Measurements from ENCODE around the gene ABCA13.
"Not testable (repeated sequence)": the region's sequence is repeated elsewhere in the genome, so short reads cannot be mapped to it uniquely, and the experiment has no call there.

The ABCA13 gene

GRCh38 chr7:48171202-48171601 is at the start of gene ABCA13:
Gene ABCA13, plus strand, starts transcription at chr7:48171458. Its CDS starts 26 bp downstream, at chr7:48171484.
- peak; percentile 12 to 14 for DNase-seq

DNA sequence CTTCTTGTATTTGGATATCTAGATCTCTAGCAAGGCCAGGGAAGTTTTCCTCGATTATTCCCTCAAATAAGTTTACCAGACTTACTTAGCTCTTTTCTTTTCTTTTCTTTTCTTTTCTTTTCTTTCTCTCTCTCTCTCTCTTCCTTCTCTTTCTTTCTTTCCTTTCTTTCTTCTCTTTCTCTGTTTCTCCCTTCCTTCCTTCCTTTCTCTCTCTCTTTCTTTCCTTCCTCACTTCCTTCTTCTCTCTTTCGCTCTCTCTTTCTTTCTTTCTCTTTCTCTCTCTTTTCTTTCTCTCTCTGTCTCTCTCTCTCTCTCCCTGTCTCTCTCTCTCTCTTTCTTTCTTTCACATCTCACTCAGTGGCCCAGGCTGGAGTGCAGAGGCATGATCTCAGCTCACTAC is 45.2 kb upstream of the ABCA13 start:
- no peak for DNase-seq

- DNase-seq, result no peak
Observed at GRCh38 chr7:48130658-48131108, 40.6 kb upstream of the ABCA13 start.

GRCh38 chr7:48132792-48133191 is 38.5 kb upstream of the ABCA13 start:
- no peak for DNase-seq

- DNase-seq, result no peak
Observed at GRCh38 chr7:48139459-48139858, 31.8 kb upstream of the ABCA13 start.

DNA sequence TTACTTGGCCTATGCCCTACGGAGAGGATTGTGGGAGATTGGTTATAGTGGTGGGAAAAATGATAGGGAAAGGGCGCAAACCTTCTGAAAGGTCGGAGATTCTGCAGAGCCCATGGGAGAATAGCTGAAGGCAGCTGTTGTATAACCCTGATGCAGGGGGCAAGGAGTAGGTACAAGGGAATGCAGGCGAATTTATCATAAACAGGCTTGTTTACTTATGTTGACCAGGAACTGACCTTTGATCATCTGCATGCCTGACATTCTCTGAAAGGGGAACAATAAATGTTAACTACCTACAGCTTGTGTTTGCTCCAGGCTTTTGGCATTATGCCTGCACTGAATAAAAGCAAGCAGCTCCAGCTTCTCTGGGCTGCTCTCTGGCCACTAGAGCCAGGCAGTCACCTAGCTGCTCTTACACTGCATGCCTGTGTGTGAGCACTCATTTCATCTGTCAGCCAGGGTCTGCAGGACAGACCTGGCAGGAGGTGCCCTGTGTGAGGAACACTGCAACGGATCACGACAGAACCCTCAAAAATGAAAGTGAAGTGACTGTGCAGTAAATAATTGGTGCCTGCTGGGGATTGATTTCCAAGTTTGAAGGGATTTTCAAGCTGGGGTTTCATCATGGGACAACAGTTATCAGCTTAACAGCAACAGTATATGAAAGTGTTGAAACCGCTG is 31.1 kb upstream of the ABCA13 start:
- DNase-seq, result no peak

GRCh38 chr7:48141521-48141920 is 29.7 kb upstream of the ABCA13 start:
- DNase-seq, result no peak

DNA sequence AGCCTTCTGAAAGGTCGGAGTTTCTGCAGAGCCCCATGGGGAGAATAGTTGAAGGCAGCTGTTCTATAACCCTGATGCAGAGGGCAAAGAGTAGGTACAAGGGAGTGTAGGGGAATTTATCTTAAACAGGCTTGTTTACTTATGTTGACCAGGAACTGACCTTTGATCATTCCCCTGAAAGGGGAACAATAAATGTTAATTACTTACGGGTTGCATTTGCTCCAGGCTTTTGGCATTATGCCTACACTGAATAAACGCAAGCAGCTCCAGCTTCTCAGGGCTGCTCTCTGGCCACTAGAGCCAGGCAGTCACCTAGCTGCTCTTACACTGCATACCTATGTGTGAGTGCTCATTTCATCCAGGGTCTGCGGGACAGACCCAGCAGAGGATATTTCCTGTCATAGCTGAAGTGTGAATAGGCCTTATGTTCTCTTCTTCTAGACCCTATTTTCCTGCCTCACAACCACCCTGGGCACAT is 26.9 kb upstream of the ABCA13 start:
- DNase-seq, result no peak

DNA sequence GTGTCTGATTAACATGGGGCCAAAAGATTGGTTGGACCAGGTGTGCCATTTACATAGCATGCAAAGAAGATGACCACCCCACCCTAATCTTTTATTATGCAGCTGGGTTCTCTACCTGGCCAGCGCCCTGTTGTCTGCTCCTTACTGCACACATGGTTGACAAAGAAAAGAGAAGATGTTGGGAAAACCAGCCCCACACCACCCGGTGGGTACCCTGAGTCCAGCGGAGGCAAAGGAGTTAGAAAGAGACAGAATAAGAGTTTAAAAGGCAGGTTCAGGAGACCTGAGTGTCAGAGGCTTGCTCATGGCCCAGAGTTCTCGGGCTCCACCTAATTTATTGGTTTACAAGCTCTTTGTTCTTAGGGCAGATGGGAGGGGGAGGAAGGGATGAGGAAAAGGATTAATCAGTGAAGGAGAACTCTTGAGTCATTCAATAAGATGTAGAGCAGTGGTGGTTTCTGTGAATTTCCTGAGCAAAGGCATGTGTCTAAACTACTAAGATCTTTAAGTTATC is 24.1 kb upstream of the ABCA13 start:
- no peak for DNase-seq

DNA sequence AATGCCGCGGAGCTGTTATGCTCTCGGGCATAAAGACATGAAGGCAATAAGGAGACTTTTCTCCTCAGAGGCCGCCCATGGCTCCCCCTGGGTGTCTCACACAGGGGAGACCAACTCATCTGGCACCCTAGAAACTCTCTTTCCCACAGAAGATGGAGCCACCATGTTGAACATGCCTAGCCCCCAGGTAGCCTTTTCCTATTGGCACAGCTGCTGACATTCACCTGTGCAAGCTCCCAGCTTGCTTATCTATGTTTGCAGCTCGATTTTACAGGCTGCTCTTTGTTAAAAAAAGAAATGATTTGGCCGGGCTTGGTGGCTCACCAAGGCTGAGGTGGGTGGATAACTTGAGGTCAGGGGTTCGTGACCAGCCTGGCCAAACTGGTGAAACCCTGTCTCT is 23.6 kb upstream of the ABCA13 start:
- not testable (repeated sequence) for DNase-seq

DNA sequence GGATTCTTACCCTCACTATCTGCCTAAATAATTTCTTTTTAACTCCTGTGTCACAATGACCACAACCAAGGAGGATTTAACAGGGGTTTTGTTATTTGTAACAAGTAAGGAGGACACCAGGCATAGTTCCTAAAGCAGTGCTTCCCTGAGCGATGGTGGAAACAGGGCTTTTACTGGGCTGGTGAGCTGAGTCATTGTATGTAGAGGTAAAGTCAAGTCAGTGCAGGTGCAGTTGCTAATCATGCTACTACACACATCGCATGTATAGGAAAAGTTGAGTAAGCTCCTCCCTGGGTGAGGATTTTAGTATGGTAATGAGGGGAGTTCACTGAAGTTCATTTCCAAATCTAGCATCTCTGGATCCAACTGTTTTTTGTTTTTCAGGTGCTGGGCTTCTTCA is 22.9 kb upstream of the ABCA13 start:
- no peak for DNase-seq

- no peak for DNase-seq
Observed at GRCh38 chr7:48149058-48149457, 22.2 kb upstream of the ABCA13 start.

GRCh38 chr7:48150086-48150485 is 21.2 kb upstream of the ABCA13 start:
- DNase-seq, result no peak

DNA sequence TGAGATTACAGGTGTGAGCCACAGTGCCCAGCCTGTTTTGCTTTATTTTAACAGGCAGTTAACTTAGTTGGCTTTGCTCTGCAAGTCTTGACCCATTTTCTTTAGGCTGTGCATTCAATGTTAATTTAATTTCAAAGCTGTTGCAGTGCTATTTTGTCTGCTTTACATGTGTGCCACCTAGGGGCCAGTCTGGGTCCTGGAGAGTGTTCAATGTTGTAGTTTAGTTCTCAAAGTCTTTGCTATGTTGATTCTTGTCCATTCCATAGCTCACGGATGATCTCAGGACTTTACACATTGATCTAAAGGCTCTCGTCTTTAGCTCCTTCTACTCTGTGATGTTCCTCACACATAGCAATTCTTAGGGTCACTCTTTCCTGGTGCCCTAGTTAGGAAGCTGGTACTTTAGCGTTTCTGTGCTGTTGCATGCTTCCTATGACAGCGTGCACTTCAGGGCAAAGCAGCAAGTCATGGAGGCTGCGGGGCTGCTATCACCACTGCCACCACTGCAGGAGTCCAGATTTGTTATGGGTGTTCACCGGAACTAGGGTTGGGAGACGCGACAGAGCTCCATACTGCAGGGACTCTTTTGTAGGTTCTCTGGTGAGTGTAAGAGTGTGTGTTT is 16.4 kb upstream of the ABCA13 start:
- DNase-seq, result peak; percentile 9 to 61

GRCh38 chr7:48158404-48158803 is 12.9 kb upstream of the ABCA13 start:
- DNase-seq, result no peak

DNA sequence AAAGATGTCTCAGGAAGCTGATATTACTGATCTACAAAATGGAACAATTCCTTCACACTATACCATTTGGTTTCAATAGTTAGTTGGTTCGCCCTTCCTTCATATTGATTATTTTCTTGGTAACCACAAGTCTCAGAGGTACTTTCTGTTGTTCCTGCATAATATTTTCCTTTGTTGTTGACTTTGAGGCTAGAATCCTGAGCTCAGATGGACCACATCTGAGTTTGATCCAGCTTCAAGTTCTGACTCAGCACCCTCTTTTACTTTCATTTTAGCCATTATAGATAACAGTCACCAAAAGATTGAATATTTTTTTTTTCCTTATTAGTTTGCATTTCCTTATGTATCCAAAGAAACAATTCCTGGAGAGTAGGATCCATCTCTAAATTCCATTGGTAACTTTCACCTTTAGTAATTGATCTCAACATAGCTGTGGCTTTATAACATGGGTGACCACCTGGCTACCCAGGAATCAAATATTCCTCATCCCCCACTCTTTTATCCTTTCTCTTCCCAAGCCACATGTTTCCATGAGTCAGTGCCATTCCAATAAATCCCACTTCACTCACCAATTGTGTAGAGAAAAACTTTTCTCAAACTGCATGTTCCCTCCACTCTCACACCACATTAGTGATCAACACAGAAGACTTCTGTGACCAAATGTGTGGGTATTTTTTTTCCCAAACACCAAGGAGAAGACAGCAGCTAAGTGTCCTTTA is 9.7 kb upstream of the ABCA13 start:
- DNase-seq, result no peak

DNA sequence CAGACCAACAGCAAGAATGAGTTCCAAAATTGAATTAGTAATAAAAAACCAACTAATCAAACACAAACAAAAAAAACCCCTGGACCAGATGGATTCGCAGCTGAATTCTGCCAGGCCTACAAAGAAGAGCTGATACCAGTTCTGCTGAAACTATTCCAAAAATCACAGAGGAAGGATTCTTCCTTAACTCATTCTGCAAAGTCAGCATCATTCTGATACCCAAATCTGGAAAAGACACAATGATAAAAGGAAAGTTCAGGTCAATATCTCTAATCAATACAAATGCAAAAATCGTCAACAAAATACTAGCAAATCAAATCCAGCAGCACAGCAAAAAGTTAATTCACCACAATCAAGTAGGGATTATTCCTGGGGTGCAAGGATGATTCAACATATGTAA is 6.1 kb upstream of the ABCA13 start:
- no peak for DNase-seq

GRCh38 chr7:48168159-48168558 is 3.1 kb upstream of the ABCA13 start:
- peak; percentile 53 to 58 for DNase-seq

DNA sequence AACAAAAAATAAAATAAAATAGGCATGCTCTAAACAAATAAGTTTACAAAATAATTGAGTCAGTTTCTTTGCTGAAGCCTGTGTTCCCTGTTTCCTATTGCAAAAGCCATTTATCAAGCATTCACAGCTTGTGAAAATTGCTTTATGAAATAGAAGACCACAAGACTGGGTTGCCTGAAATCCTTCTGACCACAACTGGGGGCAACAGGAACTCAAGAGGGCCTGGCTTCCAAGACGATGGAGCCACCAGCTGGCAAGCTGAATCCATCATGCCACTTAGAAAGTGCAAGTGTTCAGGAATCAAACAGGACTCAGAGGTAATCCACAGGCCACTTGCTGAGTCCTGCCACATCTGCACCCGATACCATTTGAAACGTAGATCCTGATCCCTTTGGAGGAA is 752 bp upstream of the ABCA13 start:
- peak; percentile 25 to 45 for DNase-seq

DNA sequence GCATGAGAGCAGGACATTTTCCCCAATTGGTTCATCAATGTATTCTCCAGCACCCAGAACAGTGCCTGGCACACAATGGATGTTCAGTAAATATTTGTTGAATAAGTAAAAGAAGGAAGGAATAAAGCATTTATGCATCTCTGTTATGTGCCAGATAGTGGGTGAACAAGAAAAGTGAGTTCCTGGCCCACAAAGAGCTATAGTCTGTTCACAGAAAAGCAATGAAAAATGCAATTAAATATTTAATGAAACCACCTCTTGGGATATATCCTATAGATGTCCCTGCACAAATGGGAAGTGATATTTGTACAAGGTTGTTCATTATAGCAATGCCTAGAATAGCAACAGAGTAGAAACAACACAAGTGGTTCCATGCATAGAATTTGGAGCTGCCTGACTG is 2.1 kb downstream of the ABCA13 start:
- DNase-seq, result no peak

- no peak for DNase-seq
Observed at GRCh38 chr7:48173756-48174382, 2.6 kb downstream of the ABCA13 start.

- DNase-seq, result no peak
Observed at GRCh38 chr7:48175019-48175418, 3.8 kb downstream of the ABCA13 start.

DNA sequence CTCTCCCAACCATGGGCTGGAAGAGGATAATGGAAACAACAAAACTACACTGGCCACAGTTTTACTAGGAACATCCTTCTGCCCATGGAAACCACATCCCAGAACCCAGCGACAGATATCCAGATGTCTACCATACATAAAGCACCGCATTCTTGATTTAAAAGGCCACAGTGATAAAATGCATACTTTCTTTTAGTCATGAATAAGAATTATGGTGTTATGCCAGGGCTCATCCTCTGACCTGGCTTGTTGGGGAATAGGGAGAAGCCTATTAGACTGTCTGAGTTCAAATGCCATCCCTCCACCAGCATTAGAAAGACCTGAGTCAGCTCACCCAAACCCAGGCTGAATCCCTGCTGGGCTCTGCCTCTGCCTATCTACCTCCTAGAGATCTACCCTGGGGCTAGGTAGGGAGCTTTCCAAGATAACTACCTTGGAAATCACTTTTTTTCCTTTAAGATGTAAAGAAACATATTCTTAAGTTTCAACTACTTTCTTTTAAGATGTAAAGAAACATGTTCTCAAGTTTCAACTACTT is 5.2 kb downstream of the ABCA13 start:
- DNase-seq, result no peak

Data from AML-193 (cell line).